HepG2 (cell line): Measurements from ENCODE around the gene CCNYL1. TPM values are rescaled to one million over a fixed set of nuclear protein-coding genes. Genes with fewer than 3 reads are reported as not detected.
"Not testable (repeated sequence)": the region's sequence is repeated elsewhere in the genome, so short reads cannot be mapped to it uniquely, and the experiment has no call there.

ENCODE experiments used
- ATAC-seq: fragments of 200-7000 bp; cut with Tn5 transposase; 3 replicates; pipeline ENCODE4 v1.9.1; 2020; ENCODE audit warnings: mild to moderate bottlenecking, moderate library complexity
- BruUV-seq: library from RNA; stranded (reverse); fragments of 400-500 nt; replicated peaks from 2 replicates; lab custom pipeline; 2021; lab: Mats Ljungman, UMichigan
- CTCF ChIA-PET: fragments of 300-600 bp; formaldehyde crosslinking; extraction: SDS; loops from one replicate; lab custom pipeline; 2021; ENCODE audit warnings: low total read pairs, inconsistent platforms, low intra/inter-chr PET ratio; lab: Yijun Ruan, JAX
- POLR2A ChIA-PET: fragments of 350-600 bp; sonication (Branson Sonifier 250); formaldehyde crosslinking; loops from one replicate; lab custom pipeline; 2020; ENCODE audit warnings: antibody characterized with exemption, inconsistent platforms; lab: Yijun Ruan, JAX
- DNase-seq: peaks from one replicate; pipeline ENCODE4 v3.0.0-alpha.2; 2015; ENCODE audit warnings: low spot score
- FAIRE-seq: peaks from 3 replicates; lab custom pipeline; 2011; peaks lifted over from hg19 to GRCh38; lab: Jason Lieb, UNC
- H2AFZ ChIP-seq: one replicate; pipeline ENCODE4 v1.6.1; 2011; ENCODE audit warnings: low read length, inconsistent platforms
- H3K27ac ChIP-seq: fragments of 300-600 bp; 3 replicates; pipeline ENCODE4 v1.8.0; 2011; ENCODE audit warnings: mixed run types, mild to moderate bottlenecking, mixed read lengths, low read length, inconsistent platforms; ENCODE audit not compliant: insufficient read depth; ENCODE audit errors: extremely low read length
- H3K27me3 ChIP-seq, 2 experiments: fragments of 200-600 bp in 1 of 2; 2 replicates in 1 of 2; 3 replicates in 1 of 2; pipeline versions ENCODE4 v1.6.0 to v1.8.0; 2011; ENCODE audit warnings: low read length in 2 of 2, mild to moderate bottlenecking in 2 of 2, moderate library complexity in 2 of 2, inconsistent platforms in 1 of 2; ENCODE audit not compliant: insufficient read depth in 2 of 2, control insufficient read depth in 1 of 2
- H3K36me3 ChIP-seq, 2 experiments: fragments of 200-600 bp in 1 of 2; replicated peaks in 1 of 2; 2 replicates in 1 of 2; 3 replicates in 1 of 2; pipeline versions ENCODE4 v1.5.1 to v1.8.0; 2011; ENCODE audit warnings: low read length in 2 of 2, inconsistent platforms in 1 of 2; ENCODE audit not compliant: insufficient read depth in 2 of 2, control insufficient read depth in 1 of 2
- H3K4me1 ChIP-seq: 2 replicates; pipeline ENCODE4 v1.5.1; 2012; ENCODE audit warnings: low read length, inconsistent platforms; ENCODE audit not compliant: insufficient read depth
- H3K4me2 ChIP-seq: 2 replicates; pipeline ENCODE4 v1.6.0; 2011; ENCODE audit warnings: low read depth, low read length, inconsistent platforms
- H3K4me3 ChIP-seq, 3 experiments: fragments of 200-600 bp in 1 of 3; sonication (generic), shearing (Covaris generic) in 1 of 3; replicated peaks in 1 of 3; 2 replicates each; pipeline ENCODE4 v1.5.1; 2011 to 2016; ENCODE audit warnings: low read length in 3 of 3, inconsistent platforms in 2 of 3, low read depth in 2 of 3, mild to moderate bottlenecking in 2 of 3, control low read depth in 1 of 3, mixed read lengths in 1 of 3; ENCODE audit not compliant: insufficient read depth in 1 of 3
- H3K79me2 ChIP-seq: one replicate; pipeline ENCODE4 v1.6.1; 2011; ENCODE audit warnings: low read length, inconsistent platforms; ENCODE audit not compliant: insufficient read depth
- H3K9ac ChIP-seq: 2 replicates; pipeline ENCODE4 v1.6.0; 2011; ENCODE audit warnings: mild to moderate bottlenecking, low read depth, low read length, inconsistent platforms; ENCODE audit not compliant: insufficient read depth
- H3K9me3 ChIP-seq: 2 replicates; pipeline ENCODE4 v1.5.1; 2012; ENCODE audit warnings: mild to moderate bottlenecking, low read length
- H4K20me1 ChIP-seq: 2 replicates; pipeline ENCODE4 v1.6.0; 2011; ENCODE audit warnings: inconsistent platforms, mild to moderate bottlenecking, low read length, moderate library complexity; ENCODE audit not compliant: insufficient read depth
- ATF7 ChIP-seq, 2 experiments: fragments of 450-650 bp in 1 of 2; sonication (generic) in 1 of 2; formaldehyde crosslinking in 1 of 2; IDR thresholded peaks; 2 replicates each; pipeline versions ENCODE4 v1.4.0 to v1.6.1; 2016 to 2020; ENCODE audit warnings: antibody characterized with exemption in 1 of 2, mild to moderate bottlenecking in 1 of 2, missing genetic modification reagents in 1 of 2
- BORCS8-MEF2B ChIP-seq: sonication (generic); formaldehyde crosslinking; IDR thresholded peaks from 2 replicates; pipeline ENCODE4 v1.8.0; 2022; ENCODE audit warnings: mild to moderate bottlenecking, missing genetic modification reagents
- FLYWCH1 ChIP-seq: sonication (generic); formaldehyde crosslinking; IDR thresholded peaks from 2 replicates; pipeline ENCODE4 v1.8.1; 2023; ENCODE audit warnings: mild to moderate bottlenecking, missing genetic modification reagents
- HDAC2 ChIP-seq: sonication (generic); formaldehyde crosslinking; IDR thresholded peaks from 2 replicates; pipeline ENCODE4 v1.4.0; 2020; ENCODE audit warnings: missing genetic modification reagents
- JUN ChIP-seq: sonication (generic); formaldehyde crosslinking; IDR thresholded peaks from 2 replicates; pipeline ENCODE4 v1.4.0; 2020; ENCODE audit warnings: mild to moderate bottlenecking, missing genetic modification reagents
- KMT2A ChIP-seq: sonication (generic); formaldehyde crosslinking; IDR thresholded peaks from 2 replicates; pipeline ENCODE4 v1.4.0; 2020; ENCODE audit warnings: missing genetic modification reagents
- MBD4 ChIP-seq: IDR thresholded peaks from 2 replicates; pipeline ENCODE4 v1.6.1; 2012; ENCODE audit warnings: low read length, inconsistent platforms, borderline replicate concordance
- MTA1 ChIP-seq: sonication (generic); formaldehyde crosslinking; IDR thresholded peaks from 2 replicates; pipeline ENCODE4 v1.4.0; 2020; ENCODE audit warnings: missing genetic modification reagents, mild to moderate bottlenecking, borderline replicate concordance
- RCOR2 ChIP-seq: IDR thresholded peaks from 2 replicates; pipeline ENCODE4 v1.6.1; 2016; ENCODE audit warnings: missing biosample characterization, missing genetic modification reagents
- REPIN1 ChIP-seq: sonication (generic); formaldehyde crosslinking; IDR thresholded peaks from 2 replicates; pipeline ENCODE4 v1.8.0; 2022; ENCODE audit warnings: missing genetic modification reagents, low read depth, mild to moderate bottlenecking, borderline replicate concordance
- TARDBP ChIP-seq: sonication (generic); formaldehyde crosslinking; IDR thresholded peaks from 2 replicates; pipeline ENCODE4 v1.8.0; 2022; ENCODE audit warnings: mild to moderate bottlenecking, missing genetic modification reagents
- TSC22D2 ChIP-seq: sonication (generic); formaldehyde crosslinking; IDR thresholded peaks from 2 replicates; pipeline ENCODE4 v1.5.1; 2020; ENCODE audit warnings: missing genetic modification reagents, mild to moderate bottlenecking, borderline replicate concordance
- ZBTB38 ChIP-seq: sonication (generic); formaldehyde crosslinking; IDR thresholded peaks from 2 replicates; pipeline ENCODE4 v1.5.1; 2020; ENCODE audit warnings: mild to moderate bottlenecking, missing genetic modification reagents
- ZNF34 ChIP-seq: sonication (generic); formaldehyde crosslinking; IDR thresholded peaks from 2 replicates; pipeline ENCODE4 v1.4.0; 2020; ENCODE audit warnings: mild to moderate bottlenecking, missing genetic modification reagents, borderline replicate concordance
- ZNF343 ChIP-seq: sonication (generic); formaldehyde crosslinking; IDR thresholded peaks from 2 replicates; pipeline ENCODE4 v1.4.0; 2020; ENCODE audit warnings: mild to moderate bottlenecking, missing genetic modification reagents
- ZNF383 ChIP-seq: sonication (generic); formaldehyde crosslinking; IDR thresholded peaks from 2 replicates; pipeline ENCODE4 v1.4.0; 2020; ENCODE audit warnings: missing genetic modification reagents, mild to moderate bottlenecking, borderline replicate concordance
- ZNF510 ChIP-seq: sonication (generic); formaldehyde crosslinking; IDR thresholded peaks from 2 replicates; pipeline ENCODE4 v1.4.0; 2020; ENCODE audit warnings: low read depth, mild to moderate bottlenecking, missing genetic modification reagents
- ZNF556 ChIP-seq: sonication (generic); formaldehyde crosslinking; IDR thresholded peaks from 2 replicates; pipeline ENCODE4 v1.4.0; 2020; ENCODE audit warnings: mild to moderate bottlenecking, missing genetic modification reagents, borderline replicate concordance
- ZSCAN31 ChIP-seq: sonication (generic); formaldehyde crosslinking; IDR thresholded peaks from 2 replicates; pipeline ENCODE4 v1.5.0; 2020; ENCODE audit warnings: low read depth, mild to moderate bottlenecking, missing genetic modification reagents
- WGBS: methylation state at CpG from one replicate; pipeline ENCODE4 v1.1.6; 2017; ENCODE audit warnings: low lambda C conversion rate; 5-methylcytosine and 5-hydroxymethylcytosine counted together
- in situ Hi-C: cut with HindIII; loops from 2 replicates; pipeline ENCODE4 v1.10.0; 2017; ENCODE audit warnings: low pct_unique_long_range_greater_than_20kb; ENCODE audit not compliant: extremely low pct_ligation_motif_present
- intact Hi-C: fragments of 100-400 bp; cut with micrococcal nuclease; formaldehyde crosslinking; loops from one replicate; pipeline ENCODE4 v1.10.0; 2022; ENCODE audit not compliant: unreplicated experiment
- polyA plus RNA-seq, 8 experiments: library from polyadenylated mRNA; depleted of rRNA in 3 of 8; stranded (reverse) in 7 of 8; unstranded in 1 of 8; fragments of >200 nt; fragmentation: Illumina TruSeq in 4 of 8; extraction: Trizol in 4 of 8; gene quantifications; 2 replicates each; pipeline versions ENCODE4 v1.2.1 to v1.2.3, GENCODE V29; 2011 to 2016; ENCODE audit warnings: low read depth in 4 of 8, missing spikeins in 1 of 8, mixed read lengths in 1 of 8; ENCODE audit not compliant: insufficient read depth in 1 of 8
- total RNA-seq, 5 experiments: library from RNA; depleted of rRNA; stranded (reverse); fragments of >200 nt; fragmentation: Illumina TruSeq; extraction: Trizol; gene quantifications; 2 replicates each; pipeline ENCODE4 v1.2.3, GENCODE V29; 2016; ENCODE audit warnings: low read depth in 1 of 5
- TF ChIP-seq, protein P1 (sequence below): sonication (generic); formaldehyde crosslinking; IDR thresholded peaks from 2 replicates; pipeline ENCODE4 v1.8.0; 2022; ENCODE audit warnings: mild to moderate bottlenecking, missing genetic modification reagents, borderline replicate concordance
- TF ChIP-seq, protein P2 (sequence below): sonication (generic); formaldehyde crosslinking; IDR thresholded peaks from 2 replicates; pipeline ENCODE4 v1.4.0; 2020; ENCODE audit warnings: mild to moderate bottlenecking, missing genetic modification reagents, borderline replicate concordance

CCNYL1 gene
- total and polyA plus RNA-seq, 2 of the 13 experiments (the other 11 are each of a cell fraction or from before 2014, with no cell fraction given) = 12.5 to 16.2 TPM

DNA sequence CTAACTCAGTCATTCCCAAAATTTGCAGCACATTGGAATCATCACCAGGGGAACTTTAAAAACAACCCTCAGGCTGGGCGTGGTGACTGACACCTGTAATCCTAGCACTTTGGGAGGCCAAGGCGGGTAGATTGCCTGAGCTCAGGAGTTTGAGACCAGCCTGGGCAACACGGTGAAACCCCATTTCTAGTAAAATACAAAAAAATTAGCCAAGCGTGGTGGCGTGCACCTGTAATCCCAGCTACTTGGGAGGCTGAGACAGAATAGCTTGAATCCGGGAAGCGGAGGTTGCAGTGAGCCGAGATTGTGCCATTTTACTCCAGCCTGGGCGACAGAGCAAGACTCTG lies 24.0 kb downstream of the CCNYL1 start:
- 91% methylated on average over 9 of the region's 9 CpGs for WGBS
- TF ChIP-seq ZNF510 (CRISPR knock-in tag) (0 out of 2 replicates have a peak, but pooled peaks have one; percentile 25), ZSCAN31 (0 out of 2 replicates have a peak, but pooled peaks have one; percentile 24), ZNF343 (0 out of 2 replicates have a peak, but pooled peaks have one; percentile 29), ATF7 (CRISPR knock-in tag; IDR thresholded peaks at IDR 0.05) (peak; percentile 33; the same call in 1 of the 2 replicates), ZNF383 (0 out of 2 replicates have a peak, but pooled peaks have one; percentile 51), JUN (CRISPR knock-in tag) (0 out of 2 replicates have a peak, but pooled peaks have one; percentile 26), MBD4 (0 out of 2 replicates have a peak, but pooled peaks have one; percentile 3), TSC22D2 (CRISPR knock-in tag) (0 out of 2 replicates have a peak, but pooled peaks have one; percentile 12), KMT2A (CRISPR knock-in tag) (peak; percentile 20; the same call in 1 of the 2 replicates), REPIN1 (peak; percentile 60; the same call in 1 of the 2 replicates), RCOR2 (CRISPR knock-in tag) (0 out of 2 replicates have a peak, but pooled peaks have one; percentile 24), BORCS8-MEF2B (CRISPR knock-in tag) (0 out of 2 replicates have a peak, but pooled peaks have one; percentile 50), HDAC2 (CRISPR knock-in tag) (peak; percentile 22; the same call in 1 of the 2 replicates), MTA1 (0 out of 2 replicates have a peak, but pooled peaks have one; percentile 26), ZNF34 (CRISPR knock-in tag) (0 out of 2 replicates have a peak, but pooled peaks have one; percentile 27), FLYWCH1 (CRISPR knock-in tag) (0 out of 2 replicates have a peak, but pooled peaks have one; percentile 48), ZBTB38 (CRISPR knock-in tag) (0 out of 2 replicates have a peak, but pooled peaks have one; percentile 37), TARDBP (CRISPR knock-in tag) (0 out of 2 replicates have a peak, but pooled peaks have one; percentile 3), ZNF556 (CRISPR knock-in tag) (0 out of 2 replicates have a peak, but pooled peaks have one; percentile 48)
- not testable (repeated sequence) for TF ChIP-seq ATF7 (IDR thresholded peaks at IDR 0.05)
- TF ChIP-seq, protein P1, sequence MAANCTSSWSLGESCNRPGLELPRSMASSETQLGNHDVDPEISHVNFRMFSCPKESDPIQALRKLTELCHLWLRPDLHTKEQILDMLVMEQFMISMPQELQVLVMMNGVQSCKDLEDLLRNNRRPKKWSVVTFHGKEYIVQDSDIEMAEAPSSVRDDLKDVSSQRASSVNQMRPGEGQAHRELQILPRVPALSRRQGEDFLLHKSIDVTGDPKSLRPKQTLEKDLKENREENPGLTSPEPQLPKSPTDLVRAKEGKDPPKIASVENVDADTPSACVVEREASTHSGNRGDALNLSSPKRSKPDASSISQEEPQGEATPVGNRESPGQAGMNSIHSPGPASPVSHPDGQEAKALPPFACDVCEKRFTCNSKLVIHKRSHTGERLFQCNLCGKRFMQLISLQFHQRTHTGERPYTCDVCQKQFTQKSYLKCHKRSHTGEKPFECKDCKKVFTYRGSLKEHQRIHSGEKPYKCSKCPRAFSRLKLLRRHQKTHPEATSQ (CRISPR knock-in tag) = 0 out of 2 replicates have a peak, but pooled peaks have one; percentile 49
- TF ChIP-seq, protein P2, sequence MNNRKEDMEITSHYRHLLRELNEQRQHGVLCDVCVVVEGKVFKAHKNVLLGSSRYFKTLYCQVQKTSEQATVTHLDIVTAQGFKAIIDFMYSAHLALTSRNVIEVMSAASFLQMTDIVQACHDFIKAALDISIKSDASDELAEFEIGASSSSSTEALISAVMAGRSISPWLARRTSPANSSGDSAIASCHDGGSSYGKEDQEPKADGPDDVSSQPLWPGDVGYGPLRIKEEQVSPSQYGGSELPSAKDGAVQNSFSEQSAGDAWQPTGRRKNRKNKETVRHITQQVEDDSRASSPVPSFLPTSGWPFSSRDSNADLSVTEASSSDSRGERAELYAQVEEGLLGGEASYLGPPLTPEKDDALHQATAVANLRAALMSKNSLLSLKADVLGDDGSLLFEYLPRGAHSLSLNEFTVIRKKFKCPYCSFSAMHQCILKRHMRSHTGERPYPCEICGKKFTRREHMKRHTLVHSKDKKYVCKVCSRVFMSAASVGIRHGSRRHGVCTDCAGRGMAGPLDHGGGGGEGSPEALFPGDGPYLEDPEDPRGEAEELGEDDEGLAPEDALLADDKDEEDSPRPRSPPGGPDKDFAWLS (CRISPR knock-in tag) = 0 out of 2 replicates have a peak, but pooled peaks have one; percentile 33

More for the DNA sequence above, 24.0 kb downstream of the CCNYL1 start:
- H3K36me3 ChIP-seq, DNase-seq, H3K27me3 ChIP-seq, BruUV-seq, H3K9me3 ChIP-seq, H3K79me2 ChIP-seq, H2AFZ ChIP-seq, H4K20me1 ChIP-seq, ATAC-seq, FAIRE-seq: not testable (repeated sequence)
- peak overlapping the region; percentile 89 for H3K27ac ChIP-seq
- ChIA-PET CTCF (interaction anchor here (1.1 kb wide), 1 partner anchor 11 kb away, joined by 4 read pairs; no protein-coding TSS in a partner anchor), POLR2A (interaction anchor here (1.2 to 3.5 kb wide), 5 partner anchors 13 to 299 kb away, joined by 4 to 26 read pairs (median 11); partner anchors contain the start of genes CCNYL1 and METTL21A)
- intact Hi-C loops = loop anchor here (2.0 kb wide), 1 partner anchor 203 kb away; no protein-coding TSS in a partner anchor
- H3K4me1 ChIP-seq = peaks cover 34% of the 10 kb centered on the region
- peak overlapping the region; percentile 73 for H3K4me2 ChIP-seq
- H3K9ac ChIP-seq = peak overlapping the region; percentile 6; the same call in 1 of the 2 replicates
- in situ Hi-C loops = loop anchor here (10.0 kb wide), 1 partner anchor 111 kb away; the partner anchor contains the start of gene METTL21A
- peak overlapping the region in 1 of 3 experiments; percentile 26; a peak in 1 of 6 replicates for H3K4me3 ChIP-seq
